ENCODE results near the gene FOXE1.

FOXE1 gene

DNA sequence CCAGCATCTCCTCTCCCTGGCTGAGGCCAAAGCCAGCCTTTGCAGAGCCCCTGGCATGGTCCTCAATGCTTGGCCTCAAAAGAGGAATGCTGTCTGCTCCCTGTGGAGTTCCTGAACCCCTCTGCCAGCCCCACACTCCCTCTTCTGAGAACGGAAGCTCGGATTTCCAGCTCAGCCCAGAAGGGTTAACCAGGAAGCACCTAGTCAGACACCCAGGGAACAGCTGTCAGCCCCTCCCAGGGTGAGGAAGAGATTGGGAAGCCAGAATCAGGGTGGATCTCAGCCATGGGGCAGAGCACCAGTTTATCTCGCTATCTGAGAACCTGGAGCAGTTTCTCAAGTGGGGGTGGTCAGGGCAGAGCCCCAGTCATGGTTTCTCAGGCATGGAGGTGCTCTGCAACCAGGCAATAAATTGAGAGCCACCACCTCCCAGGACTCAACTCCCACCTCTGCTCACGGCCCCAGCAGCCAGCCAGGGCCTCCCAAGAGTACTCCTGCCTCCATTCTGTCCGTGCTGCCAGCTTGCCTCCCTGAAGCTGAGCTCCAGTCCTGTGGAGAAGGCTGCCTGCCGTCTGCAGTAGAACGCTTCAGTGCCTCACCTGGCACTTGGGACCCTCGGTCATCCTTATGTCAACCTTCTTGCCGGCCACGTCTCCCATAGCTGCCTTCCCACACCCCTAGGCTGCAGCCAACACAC is 7.6 kb downstream of the FOXE1 start:
- no peak overlapping the region for H3K4me3 ChIP-seq (ENCODE audit: control insufficient read depth, low read depth, low read length)
- TF ChIP-seq, protein P1, sequence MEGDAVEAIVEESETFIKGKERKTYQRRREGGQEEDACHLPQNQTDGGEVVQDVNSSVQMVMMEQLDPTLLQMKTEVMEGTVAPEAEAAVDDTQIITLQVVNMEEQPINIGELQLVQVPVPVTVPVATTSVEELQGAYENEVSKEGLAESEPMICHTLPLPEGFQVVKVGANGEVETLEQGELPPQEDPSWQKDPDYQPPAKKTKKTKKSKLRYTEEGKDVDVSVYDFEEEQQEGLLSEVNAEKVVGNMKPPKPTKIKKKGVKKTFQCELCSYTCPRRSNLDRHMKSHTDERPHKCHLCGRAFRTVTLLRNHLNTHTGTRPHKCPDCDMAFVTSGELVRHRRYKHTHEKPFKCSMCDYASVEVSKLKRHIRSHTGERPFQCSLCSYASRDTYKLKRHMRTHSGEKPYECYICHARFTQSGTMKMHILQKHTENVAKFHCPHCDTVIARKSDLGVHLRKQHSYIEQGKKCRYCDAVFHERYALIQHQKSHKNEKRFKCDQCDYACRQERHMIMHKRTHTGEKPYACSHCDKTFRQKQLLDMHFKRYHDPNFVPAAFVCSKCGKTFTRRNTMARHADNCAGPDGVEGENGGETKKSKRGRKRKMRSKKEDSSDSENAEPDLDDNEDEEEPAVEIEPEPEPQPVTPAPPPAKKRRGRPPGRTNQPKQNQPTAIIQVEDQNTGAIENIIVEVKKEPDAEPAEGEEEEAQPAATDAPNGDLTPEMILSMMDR (conservative IDR thresholded peaks at IDR 0.05; ENCODE audit: control insufficient read depth, insufficient read depth, low read depth, low read length) = no peak
- no peak for DNase-seq (ENCODE audit: low read depth)

GRCh38 chr9:97861148-97861475 is 8.1 kb downstream of the FOXE1 start:
- DNase-seq (ENCODE audit: low read depth) = no peak
- no peak overlapping the region for H3K4me3 ChIP-seq (ENCODE audit: control insufficient read depth, low read depth, low read length)
- TF ChIP-seq, protein P1 (conservative IDR thresholded peaks at IDR 0.05; ENCODE audit: control insufficient read depth, insufficient read depth, low read depth, low read length) = no peak

- TF ChIP-seq, protein P1 (conservative IDR thresholded peaks at IDR 0.05; ENCODE audit: control insufficient read depth, insufficient read depth, low read depth, low read length) = no peak
- no peak overlapping the region for H3K4me3 ChIP-seq (ENCODE audit: control insufficient read depth, low read depth, low read length)
- no peak for DNase-seq (ENCODE audit: low read depth)
Observed at GRCh38 chr9:97863314-97863713, 10.3 kb downstream of the FOXE1 start.

GRCh38 chr9:97864396-97864795 is 11.4 kb downstream of the FOXE1 start:
- H3K4me3 ChIP-seq (ENCODE audit: control insufficient read depth, low read depth, low read length) = no peak overlapping the region
- DNase-seq (ENCODE audit: low read depth) = no peak
- TF ChIP-seq, protein P1 (conservative IDR thresholded peaks at IDR 0.05; ENCODE audit: control insufficient read depth, insufficient read depth, low read depth, low read length) = no peak

DNA sequence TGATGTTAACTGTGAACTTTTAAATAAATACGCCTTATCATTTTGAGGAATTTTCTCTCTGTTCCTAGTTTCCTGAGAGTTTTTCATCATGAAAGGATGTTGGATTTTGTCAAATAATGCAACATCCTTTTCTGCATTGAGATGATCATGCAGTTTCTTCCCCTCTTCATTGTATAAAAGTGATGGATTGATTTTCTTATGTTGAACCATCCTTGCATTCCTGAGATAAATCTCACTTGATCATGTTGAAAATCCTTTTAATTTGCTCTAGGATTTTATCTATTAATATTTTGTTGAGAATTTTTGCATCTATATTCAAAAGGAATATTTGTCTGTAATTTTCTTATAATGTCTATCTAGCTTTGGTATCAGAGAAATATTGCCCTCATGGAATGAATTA is 13.3 kb downstream of the FOXE1 start:
- TF ChIP-seq, protein P1 (conservative IDR thresholded peaks at IDR 0.05; ENCODE audit: control insufficient read depth, insufficient read depth, low read depth, low read length) = no peak
- DNase-seq (ENCODE audit: low read depth) = no peak

GRCh38 chr9:97866848-97867247 is 13.8 kb downstream of the FOXE1 start:
- no peak for DNase-seq (ENCODE audit: low read depth)
- TF ChIP-seq, protein P1 (conservative IDR thresholded peaks at IDR 0.05; ENCODE audit: control insufficient read depth, insufficient read depth, low read depth, low read length) = no peak
- H3K4me3 ChIP-seq (ENCODE audit: control insufficient read depth, low read depth, low read length) = no peak overlapping the region

More for the DNA sequence above, 13.3 kb downstream of the FOXE1 start:
- H3K4me3 ChIP-seq (ENCODE audit: control insufficient read depth, low read depth, low read length) = no peak overlapping the region

GRCh38 chr9:97868859-97869258 is 15.8 kb downstream of the FOXE1 start:
- TF ChIP-seq, protein P1 (conservative IDR thresholded peaks at IDR 0.05; ENCODE audit: control insufficient read depth, insufficient read depth, low read depth, low read length) = no peak
- no peak overlapping the region for H3K4me3 ChIP-seq (ENCODE audit: control insufficient read depth, low read depth, low read length)
- no peak for DNase-seq (ENCODE audit: low read depth)
